ENCODE measurements around the gene SLC22A16.

Gene SLC22A16

DNA sequence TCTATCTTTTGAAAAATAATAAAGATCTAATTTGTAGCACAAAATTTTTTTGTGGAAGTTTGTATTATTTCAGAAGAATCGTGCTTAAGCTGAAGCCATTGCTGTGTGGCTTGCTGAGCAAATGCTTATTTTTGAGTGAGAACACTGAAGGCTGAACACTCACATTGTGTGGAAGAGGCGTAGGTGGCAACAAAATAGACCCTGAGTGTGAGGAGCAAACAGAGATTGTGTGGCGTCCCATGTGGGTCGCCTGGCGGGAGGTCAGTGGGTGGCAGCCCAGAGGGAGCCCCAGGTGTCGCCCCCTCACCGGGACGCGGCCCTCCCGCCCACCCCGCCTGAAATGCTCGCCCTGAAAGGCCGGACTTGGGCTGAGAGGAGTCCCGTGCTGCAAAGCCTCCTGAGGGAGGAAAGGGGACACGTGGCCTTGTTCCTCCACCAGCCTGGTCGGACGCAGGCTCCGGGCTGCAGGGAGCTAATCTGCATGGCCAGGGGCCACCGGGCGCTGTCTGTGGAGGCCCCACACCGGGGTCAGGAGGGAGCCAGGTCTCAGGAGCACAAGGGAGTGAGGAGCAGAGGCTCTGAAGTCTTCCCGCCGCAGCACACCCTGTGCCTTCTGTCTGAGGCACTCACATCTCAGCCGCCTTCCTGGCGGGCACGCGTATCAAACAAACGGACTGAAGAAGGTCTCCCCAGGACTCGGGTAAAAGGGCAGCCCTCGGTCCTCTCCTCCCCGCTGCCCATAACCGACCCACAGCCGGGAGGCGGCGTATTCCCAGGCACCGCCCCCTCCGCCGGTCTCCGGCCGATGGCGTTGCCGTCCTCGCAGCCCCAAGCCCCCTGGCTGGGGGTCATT is 77.0 kb downstream of the SLC22A16 start:
- no peak for DNase-seq

DNA sequence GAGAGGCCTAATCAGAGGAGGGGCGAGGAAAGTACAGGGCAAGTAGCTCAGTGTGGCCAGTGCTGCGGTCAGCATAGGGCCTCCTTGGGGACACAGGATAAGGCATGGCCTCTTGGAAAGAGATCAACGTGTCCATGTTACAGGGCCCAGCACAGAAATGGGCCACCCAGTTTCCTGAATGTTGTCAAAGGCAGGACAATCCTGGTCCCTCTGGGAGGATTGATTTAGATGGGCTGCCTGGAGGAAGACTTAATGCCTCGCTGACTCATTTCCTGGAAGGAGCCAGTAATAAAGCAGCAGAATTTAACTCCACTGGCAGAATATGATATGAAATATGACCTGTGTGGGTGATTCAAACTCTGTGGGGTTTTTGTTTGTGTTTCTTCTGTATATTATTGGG is 77.6 kb downstream of the SLC22A16 start:
- no peak for DNase-seq

DNA sequence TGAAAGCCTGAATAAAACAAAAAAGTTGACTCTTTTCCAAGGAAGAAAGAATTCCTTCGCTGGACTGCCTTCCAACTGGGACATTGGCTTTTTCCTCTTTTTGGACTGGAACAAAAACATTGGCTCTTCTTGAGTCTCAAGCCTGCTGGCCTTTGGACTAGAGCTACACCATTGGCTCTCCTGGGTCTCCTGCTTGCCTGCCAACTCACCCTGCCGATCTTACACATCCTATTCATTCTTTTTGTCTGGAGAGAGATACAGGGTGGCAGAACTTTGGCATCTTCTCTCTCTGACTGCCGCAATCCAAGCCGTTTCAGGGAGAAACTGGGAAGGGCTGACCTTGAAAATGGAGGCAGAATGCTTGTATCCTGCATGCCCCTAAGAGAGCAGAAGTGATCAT is 81.2 kb downstream of the SLC22A16 start:
- DNase-seq, result no peak

- no peak for DNase-seq
These were observed 82.0 kb downstream of the SLC22A16 start for GRCh38 chr6:110394409-110394808.

DNA sequence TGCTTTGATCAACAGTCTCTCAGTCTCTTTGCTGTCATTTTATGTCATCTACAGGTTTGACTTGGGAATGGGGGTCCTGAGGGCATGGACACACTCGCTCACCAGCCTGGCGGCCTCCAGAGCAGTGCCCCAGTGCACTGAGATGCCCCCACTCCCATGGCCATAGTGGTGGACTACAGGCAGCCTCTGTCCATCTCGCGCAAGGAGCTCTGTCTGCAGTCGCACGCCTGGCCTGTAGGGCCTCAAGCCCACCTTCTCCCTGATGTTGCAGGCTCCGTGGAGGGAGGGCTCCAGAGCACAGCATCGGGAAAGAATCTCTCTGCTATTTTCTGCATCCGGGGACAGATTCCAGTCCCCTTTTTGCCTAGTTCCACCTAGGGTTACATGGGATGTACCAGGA is 83.7 kb downstream of the SLC22A16 start:
- no peak for DNase-seq

DNA sequence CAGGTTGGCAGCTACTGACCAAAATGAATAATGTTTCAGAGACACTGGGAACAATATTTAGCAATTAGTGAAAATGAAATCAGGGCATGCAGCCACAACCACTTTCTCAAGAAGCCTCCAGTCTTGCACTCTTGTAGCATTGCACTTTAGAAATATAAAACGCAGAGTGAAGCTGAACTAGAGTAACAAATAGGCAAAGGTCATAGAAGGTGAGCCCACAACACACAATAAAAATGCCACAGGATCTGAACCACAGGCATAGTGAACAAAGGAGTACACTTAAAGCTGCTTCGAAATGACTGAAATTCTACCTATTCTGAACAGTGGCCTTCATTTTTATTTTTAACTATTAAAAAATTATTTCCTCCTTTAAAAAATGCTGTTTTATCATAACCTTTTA is 86.0 kb downstream of the SLC22A16 start:
- no peak for DNase-seq

- no peak for DNase-seq
These were observed 86.6 kb downstream of the SLC22A16 start for GRCh38 chr6:110389689-110390382.

GRCh38 chr6:110387986-110388385 is 88.4 kb downstream of the SLC22A16 start:
- DNase-seq, result no peak

GRCh38 chr6:110385458-110385863 is 91.0 kb downstream of the SLC22A16 start:
- no peak for DNase-seq

- no peak for DNase-seq
These were observed 97.9 kb downstream of the SLC22A16 start for GRCh38 chr6:110378552-110378951.

All from DMS 273 treated with DMSO at 0.1 percent for 48 hours (cell line).